MG63 (cell line): Measurements from ENCODE around the gene FAM193A. TPM values are rescaled to one million over a fixed set of nuclear protein-coding genes. Genes with fewer than 3 reads are reported as not detected.
"Not testable (repeated sequence)": the region's sequence is repeated elsewhere in the genome, so short reads cannot be mapped to it uniquely, and the experiment has no call there.

Source experiments
- DNase-seq: peaks from one replicate; pipeline ENCODE4 v3.0.0-alpha.2; 2020
- H3K27me3 ChIP-seq: fragments of 250-450 bp; sonication (Bioruptor Pico); 2 replicates; pipeline ENCODE4 v1.5.1; 2020; ENCODE audit warnings: mild to moderate bottlenecking, moderate library complexity
- H3K36me3 ChIP-seq: fragments of 250-450 bp; sonication (Bioruptor Pico); 2 replicates; pipeline ENCODE4 v1.5.1; 2020; ENCODE audit warnings: mild to moderate bottlenecking, moderate library complexity
- H3K4me3 ChIP-seq: fragments of 250-450 bp; sonication (Bioruptor Pico); 2 replicates; pipeline ENCODE4 v1.5.1; 2020; ENCODE audit warnings: mild to moderate bottlenecking, moderate library complexity
- H3K9me3 ChIP-seq: fragments of 250-450 bp; sonication (Bioruptor Pico); 2 replicates; pipeline ENCODE4 v1.5.1; 2020; ENCODE audit warnings: mild to moderate bottlenecking, moderate library complexity
- total RNA-seq: library from RNA; depleted of rRNA; stranded (reverse); fragments of >200 nt; shearing (Covaris generic); gene quantifications from 2 replicates; pipeline ENCODE4 v1.2.3, GENCODE V29; 2014; ENCODE audit warnings: low replicate concordance

Gene FAM193A
- total RNA-seq, 1 experiment from 2014 or later, result 7.3 TPM

DNA sequence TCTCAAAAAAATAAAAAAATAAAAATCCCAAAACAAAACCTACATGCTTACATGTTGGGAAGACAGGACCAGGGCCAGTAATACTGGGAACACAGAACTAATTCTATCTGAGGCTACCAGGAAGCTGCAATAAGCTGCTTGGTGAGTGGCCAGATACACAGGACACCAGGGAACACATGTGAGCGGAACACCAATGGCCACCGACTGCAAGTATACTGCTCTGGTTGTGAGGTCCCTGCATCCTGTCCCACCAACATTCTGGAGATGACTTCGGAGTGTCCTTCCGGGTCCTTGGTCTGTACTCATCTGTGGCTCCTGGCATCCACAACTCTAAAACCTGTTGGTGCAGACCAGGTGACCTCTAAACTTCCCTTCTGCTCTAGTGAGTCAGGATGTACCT is 217.0 kb downstream of the FAM193A start:
- no peak overlapping the region for H3K4me3 ChIP-seq
- H3K27me3 ChIP-seq, result no peaks in the 10 kb centered on the region
- DNase-seq, result no peak
- H3K36me3 ChIP-seq, result no peaks in the 10 kb centered on the region
- H3K9me3 ChIP-seq, result no peaks in the 10 kb centered on the region

DNA sequence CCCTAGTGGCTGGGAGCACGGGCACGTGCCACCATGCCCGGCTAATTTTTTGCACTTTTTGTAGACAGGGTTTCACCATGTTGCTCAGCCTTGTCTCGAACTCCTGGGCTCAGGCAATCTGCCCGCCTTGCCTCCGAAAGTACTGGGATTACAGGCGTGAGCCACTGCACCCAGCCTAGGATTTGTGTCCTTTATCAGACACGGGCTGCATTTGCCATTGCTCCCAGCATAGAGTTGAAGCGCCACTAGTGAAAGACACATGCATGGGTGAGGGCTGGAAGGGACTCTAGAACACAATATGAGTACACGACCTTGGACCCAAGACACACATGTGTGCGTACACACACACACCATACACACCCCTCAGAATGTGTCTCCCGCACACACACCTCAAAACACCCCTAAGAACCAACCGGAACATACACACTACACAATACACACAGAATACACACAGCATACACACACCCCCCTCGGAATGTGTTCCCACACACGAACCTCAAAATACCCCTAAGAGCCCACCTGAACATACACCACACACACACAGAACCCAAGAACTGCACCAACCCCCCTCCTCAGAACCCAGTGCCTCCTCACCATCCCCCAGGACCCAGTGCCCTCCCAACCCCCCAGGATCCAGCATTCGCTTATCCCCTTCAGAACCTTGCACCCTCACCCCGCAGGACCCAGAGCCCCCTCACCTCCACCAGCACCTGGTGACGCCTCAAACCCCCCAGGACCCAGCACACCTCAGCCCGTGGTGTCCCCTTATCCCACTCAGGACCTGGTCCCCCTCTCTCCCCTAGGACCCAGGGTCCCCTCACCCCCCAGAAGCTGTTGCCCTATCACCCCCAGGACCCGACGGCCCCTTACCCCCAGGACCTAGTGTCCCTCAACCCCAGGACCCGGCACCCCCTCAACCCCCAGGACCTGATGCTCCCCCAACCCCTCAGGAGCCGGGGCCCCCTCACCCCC is 218.7 kb downstream of the FAM193A start:
- H3K9me3 ChIP-seq, result no peaks in the 10 kb centered on the region
- no peaks in the 10 kb centered on the region for H3K36me3 ChIP-seq
- DNase-seq, result no peak
- H3K27me3 ChIP-seq, result no peaks in the 10 kb centered on the region
- H3K4me3 ChIP-seq, result peak overlapping the region; percentile 68

DNA sequence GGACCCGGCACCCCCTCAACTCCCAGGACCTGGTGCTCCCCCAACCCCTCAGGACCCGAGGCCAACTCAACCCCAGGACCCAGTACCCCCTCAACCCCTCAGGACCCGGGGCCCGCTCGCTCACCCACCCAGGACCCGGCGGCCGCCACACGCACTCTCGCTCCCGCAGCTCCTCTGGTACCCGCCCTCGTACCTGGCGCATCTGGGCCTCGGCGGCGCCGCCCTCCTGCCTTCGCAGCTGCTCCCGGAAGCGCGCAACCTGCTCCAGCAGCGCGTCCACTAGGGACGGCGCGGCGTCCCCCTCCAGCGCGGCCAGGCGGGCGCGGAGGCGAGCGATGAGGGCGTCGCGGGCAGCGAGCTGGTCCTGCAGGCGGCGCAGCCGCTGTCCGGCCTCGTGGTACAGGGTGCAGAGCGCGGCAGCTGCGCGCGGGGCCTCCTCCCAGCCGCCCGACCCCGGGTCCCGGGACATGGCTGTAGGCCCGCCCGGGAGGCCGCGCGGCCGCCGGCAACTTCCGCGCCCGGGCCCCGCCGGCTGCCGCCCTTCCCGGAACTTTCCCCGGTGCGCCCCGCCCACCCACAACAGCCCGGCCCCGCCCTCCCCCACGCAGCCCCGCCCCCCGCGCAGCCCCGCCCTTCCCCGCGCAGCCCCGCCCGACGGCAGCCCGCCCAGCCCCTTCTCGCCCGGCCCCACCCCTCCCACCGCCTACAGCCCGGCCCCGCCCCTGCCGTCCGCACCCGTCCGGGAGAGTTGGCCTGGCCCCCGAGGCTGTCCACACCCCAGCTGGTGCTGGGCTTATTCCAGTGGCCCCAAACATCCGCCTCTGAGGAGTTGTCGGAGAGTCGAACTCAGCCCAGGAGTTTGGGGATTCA is 219.6 kb downstream of the FAM193A start, which contains the start of gene TNIP2:
TSS of gene TNIP2 (minus strand) at position 516 of the 870 bp plus-strand sequence. CDS start at position 469, 47 bp downstream.
- Histone ChIP-seq H3K27me3 (no peaks in the 10 kb centered on the region), H3K36me3 (no peaks in the 10 kb centered on the region), H3K4me3 (peak within 1 kb of the TSS; percentile 68), H3K9me3 (no peaks in the 10 kb centered on the region)
- peak; percentile 80 for DNase-seq

DNA sequence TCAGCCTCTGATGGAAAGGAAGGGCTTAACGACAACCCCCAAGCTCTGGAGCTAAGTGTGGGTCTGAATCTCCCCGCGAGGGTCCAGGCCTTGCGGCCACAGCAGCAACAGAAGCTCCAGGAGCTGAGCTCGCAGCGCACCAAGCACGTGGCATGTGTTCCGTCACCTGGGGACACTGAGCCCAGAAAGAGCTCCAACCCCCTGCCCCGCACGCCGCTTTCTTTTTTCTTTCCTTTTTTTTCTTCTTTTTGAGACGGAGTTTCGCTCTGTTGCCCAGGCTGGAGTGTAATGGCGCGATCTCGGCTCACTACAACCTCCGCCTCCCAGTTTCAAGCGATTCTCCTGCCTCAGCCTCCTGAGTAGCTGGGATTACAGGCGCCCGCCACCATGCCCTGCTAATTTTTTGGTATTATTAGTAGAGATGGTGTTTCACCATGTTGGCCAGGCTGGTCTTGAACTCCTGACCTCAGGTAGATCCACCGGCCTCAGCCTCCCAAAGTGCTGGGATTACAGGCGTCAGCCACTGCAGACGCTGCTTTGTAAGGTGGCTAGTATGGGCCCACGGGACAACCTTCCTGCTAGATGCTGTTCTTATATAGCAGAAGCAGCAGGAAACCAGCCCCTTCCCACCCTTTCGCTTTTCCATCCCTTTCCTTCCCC is 220.4 kb downstream of the FAM193A start:
- Histone ChIP-seq H3K27me3 (no peaks in the 10 kb centered on the region), H3K9me3 (no peaks in the 10 kb centered on the region), H3K36me3 (no peaks in the 10 kb centered on the region), H3K4me3 (peak overlapping the region; percentile 22)
- no peak for DNase-seq

DNA sequence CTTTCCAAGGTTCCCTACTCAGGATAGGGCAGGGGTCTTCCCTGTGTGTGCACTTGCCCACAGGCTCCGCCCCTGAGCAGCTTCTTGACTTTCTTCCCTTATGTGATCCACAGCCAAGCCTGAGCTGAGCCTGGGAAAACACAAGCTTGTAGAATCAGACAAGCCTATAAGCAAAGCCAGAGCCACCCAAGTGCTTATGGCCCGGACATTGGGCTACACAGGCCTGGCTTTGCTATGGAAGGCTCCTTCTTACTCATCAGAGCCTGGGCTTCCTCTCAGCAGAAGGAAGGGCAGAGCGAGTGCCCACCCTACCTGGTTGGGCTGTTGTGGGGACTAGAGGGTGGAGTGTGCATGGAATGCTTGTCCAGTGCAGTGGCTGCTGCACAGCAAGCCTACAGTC is 221.0 kb downstream of the FAM193A start:
- no peaks in the 10 kb centered on the region for H3K36me3 ChIP-seq
- no peak overlapping the region for H3K4me3 ChIP-seq
- DNase-seq, result no peak
- no peaks in the 10 kb centered on the region for H3K27me3 ChIP-seq
- H3K9me3 ChIP-seq, result no peaks in the 10 kb centered on the region

DNA sequence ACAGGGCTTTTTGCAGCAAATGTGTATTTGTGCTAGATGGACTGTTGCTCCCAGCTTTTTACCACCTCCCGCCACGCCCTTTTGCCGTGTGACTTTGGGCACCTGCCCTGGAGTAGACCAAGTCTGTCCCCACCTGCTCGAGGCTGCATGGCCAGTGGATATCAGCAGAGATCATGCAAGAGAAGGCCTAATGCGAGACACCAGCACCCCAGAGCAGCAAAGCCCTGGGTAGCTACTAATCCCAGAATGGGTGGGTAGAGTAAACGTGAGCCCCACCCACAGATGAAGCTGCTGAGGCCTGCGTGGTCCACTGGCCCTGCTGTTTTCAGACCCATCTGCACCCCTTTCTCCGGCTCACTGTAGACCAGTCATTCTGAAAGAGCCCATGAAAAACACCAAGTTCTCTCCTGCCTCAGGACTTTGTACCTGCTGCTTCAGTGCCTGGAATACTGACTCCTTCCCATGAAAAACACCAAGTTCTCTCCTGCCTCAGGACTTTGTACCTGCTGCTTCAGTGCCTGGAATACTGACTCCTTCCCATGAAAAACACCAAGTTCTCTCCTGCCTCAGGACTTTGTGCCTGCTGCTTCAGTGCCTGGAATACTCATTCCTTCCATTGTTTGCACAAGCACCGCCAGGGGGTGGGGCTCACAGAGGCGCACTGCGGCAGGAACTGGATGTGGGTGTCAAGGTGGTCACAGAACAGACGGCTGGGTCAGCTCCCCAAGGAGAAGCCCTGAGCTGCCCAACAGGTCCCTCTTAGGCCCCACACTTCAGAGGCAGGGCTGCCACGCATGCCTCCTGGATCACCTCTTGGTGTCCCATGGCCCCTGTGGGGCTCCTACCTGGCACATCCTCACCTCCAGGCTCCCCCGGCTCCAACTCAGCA is 224.8 kb downstream of the FAM193A start:
- Histone ChIP-seq H3K27me3 (no peaks in the 10 kb centered on the region), H3K9me3 (no peaks in the 10 kb centered on the region), H3K36me3 (no peaks in the 10 kb centered on the region), H3K4me3 (no peak overlapping the region)
- no peak for DNase-seq

DNA sequence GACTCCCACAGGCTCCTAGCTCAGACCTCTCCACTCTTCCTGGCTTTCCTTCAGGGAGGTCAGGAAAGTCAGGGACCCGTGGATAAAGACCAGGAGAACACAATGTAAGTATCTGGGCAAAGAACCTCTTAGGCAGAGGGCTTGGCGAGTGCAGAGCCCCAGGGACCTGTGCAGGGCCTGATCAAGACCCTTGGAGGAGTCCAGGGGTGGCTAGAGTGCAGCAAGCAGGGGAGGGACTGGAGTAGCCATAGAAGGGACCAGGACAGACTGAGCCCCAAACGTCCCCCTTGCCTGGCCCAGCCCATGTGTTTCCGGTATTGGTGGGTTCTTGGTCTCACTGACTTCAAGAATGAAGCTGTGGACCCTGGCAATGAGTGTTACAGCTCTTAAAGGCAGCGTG is 225.6 kb downstream of the FAM193A start:
- H3K4me3 ChIP-seq, result no peak overlapping the region
- no peaks in the 10 kb centered on the region for H3K36me3 ChIP-seq
- H3K27me3 ChIP-seq, result no peaks in the 10 kb centered on the region
- H3K9me3 ChIP-seq, result no peaks in the 10 kb centered on the region
- no peak for DNase-seq

DNA sequence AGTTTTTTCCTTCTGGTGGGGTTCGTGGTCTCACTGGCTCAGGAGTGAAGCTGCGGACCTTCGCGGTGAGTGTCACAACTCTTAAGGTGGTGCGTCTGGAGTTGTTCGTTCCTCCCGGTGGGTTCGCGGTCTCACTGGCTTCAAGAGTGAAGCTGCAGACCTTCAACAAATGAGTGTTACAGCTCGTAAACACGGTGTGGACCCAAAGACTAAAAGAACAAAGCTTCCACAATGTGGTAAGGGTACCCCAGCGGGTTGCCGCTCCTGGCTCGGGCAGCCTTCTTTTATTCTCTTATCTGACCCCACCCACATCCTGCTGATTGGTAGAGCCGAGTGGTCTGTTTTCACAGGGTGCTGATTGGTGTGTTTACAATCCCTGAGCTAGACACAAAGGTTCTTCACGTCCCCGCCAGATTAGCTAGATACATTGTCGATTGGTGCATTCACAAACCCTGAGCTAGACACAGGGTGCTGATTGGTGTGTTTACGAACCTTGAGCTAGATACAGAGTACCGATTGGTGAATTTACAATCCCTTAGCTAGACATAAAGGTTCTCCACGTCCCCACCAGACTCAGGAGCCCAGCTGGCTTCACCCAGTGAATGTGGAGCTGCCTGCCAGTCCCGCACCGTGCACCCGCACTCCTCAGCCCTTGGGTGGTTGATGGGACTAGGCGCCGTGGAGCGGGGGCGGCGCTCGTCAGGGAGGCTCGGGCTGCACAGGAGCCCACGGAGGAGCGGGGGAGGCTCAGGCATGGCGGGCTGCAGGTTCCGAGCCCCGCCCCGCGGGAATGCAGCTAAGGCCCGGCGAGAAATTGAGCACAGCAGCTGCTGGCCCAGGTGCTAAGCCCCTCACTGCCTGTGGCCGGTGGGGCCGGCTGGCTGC is 226.3 kb downstream of the FAM193A start:
- H3K36me3 ChIP-seq, DNase-seq, H3K27me3 ChIP-seq, H3K9me3 ChIP-seq, H3K4me3 ChIP-seq: not testable (repeated sequence)

DNA sequence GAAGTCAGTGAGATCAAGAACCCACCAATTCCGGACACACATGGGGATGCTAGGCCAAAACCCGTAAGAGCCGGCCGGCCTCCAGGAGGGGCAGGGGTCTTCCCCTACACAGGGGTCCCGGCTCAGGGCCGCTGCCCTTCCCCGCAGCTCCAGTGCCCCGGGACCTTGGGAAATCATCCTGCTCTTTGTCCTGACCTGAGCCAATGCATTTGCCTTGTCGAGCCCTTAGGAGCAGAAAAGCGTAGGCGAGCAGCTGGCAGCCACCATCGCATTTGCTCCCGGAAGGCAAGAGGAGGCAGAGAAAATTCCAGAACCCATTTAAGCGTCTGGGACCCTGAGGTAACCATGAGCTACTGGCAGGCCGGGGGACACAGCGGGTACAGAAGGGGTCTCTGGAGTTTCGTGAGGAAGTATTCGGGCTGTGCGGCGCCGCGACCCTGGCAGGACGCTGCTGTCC is 227.1 kb downstream of the FAM193A start:
- Histone ChIP-seq H3K27me3 (no peaks in the 10 kb centered on the region), H3K36me3 (no peaks in the 10 kb centered on the region), H3K9me3 (no peaks in the 10 kb centered on the region), H3K4me3 (no peak overlapping the region; the same call in 1 of the 2 replicates)
- no peak for DNase-seq

DNA sequence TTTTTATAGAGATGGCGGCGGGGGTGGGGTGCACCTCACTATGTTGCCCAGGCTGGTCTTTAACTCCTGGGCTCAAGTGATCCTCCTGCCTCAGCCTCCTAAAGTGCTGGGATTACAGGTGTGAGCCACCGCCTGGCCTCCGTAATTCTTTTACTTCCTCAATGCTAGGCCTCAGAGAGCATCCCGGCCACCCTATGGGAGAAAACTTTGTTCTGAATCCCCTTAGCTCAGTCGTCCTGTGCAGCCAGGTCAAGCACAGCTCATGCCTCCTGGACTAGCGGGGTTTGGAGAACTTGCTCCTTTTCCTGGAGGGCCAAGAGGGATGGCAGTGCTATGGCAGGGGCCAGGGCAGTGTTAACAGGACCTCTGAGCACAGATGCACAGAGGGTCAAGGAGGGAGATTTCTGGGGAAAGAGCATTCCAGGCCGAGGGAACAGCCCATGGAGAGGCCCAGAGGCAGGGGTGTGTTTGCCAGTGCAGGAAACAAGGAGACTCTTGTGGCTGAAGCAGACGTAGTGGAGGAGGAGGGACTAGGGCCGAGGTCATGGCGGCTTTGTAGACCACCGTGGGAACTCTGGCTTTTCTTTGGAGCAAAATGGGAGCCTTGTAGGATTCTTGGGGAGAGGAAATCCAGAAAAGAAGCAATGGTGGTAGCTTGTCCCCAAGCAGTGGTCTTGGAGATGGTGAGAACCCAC is 229.5 kb downstream of the FAM193A start:
- Histone ChIP-seq H3K9me3 (no peaks in the 10 kb centered on the region), H3K4me3 (no peak overlapping the region), H3K27me3 (no peaks in the 10 kb centered on the region), H3K36me3 (no peaks in the 10 kb centered on the region)
- no peak for DNase-seq

DNA sequence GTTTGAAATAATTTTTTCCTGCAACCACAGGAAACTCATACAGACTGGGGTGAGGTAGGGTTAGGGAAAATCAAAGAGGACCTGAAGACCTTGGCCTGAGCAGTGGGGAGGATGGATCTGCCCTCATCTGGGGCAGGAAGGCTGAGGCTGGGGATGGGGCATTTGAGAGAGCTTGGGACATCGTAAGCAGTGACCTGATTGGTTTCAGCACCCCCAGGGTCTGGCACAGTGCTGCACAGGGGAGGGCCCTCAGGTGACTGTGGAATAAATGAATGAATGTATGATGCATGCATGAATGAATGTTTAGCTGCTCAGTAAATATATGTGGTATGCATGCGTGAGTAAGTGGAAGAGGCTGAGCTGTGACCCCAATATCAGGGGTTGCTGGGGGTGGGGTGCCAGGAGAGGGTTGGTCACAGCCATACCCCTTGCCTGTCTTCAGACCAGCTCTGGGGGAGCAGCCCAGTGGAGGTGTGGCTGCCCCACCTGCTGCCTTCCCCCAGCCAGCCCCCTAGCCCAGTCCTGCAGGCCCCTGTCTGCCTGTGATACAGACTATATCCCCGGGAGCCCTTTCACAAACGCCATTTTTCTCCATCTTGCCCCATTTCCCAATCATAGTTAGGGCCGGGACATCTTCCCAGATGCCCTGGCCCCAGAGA is 230.7 kb downstream of the FAM193A start:
- no peaks in the 10 kb centered on the region for H3K9me3 ChIP-seq
- no peak for DNase-seq
- no peaks in the 10 kb centered on the region for H3K36me3 ChIP-seq

DNA sequence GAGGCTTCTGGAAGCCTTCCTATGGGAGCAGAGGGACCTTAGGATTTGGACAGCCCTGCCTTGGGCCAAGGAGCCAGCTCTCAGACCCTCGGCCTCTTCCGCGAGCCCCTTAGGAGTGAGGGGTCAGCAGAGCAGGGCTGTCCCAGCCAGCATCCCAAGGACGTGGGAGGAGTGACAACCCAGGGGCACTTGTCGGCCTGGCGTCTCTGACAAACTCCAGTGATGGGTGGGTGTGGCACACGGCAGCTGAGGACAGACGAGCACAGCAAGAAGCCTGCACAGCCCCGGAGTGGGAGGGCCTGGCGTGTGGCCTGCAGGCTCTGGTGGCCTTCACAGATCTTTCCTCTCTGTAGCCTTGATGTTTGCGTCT is 231.2 kb downstream of the FAM193A start:
- Histone ChIP-seq H3K36me3 (no peaks in the 10 kb centered on the region), H3K4me3 (no peak overlapping the region), H3K9me3 (no peaks in the 10 kb centered on the region), H3K27me3 (no peaks in the 10 kb centered on the region)
- DNase-seq, result no peak

More for the DNA sequence above, 230.7 kb downstream of the FAM193A start:
- Histone ChIP-seq H3K27me3 (no peaks in the 10 kb centered on the region), H3K4me3 (no peak overlapping the region)

DNA sequence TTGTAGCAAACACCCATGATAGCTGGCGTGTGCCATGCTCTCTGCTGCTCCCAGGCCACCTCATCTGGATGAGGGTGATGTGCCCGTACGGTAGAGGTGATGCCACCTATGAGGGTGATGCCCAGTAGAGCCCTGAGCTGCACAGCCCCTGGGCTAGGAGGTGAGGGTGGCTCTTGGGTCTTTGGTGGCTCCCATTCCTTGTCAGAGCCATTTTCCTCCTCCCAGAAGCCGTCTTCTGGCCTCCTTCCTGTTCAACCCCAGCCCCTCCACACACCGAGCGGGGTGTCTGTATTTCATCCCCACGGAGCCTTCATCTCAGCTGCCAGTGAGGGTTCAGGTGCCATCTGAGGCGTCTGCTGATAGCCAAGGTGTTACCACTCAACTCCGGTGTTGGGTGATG is 231.7 kb downstream of the FAM193A start:
- no peaks in the 10 kb centered on the region for H3K27me3 ChIP-seq

DNA sequence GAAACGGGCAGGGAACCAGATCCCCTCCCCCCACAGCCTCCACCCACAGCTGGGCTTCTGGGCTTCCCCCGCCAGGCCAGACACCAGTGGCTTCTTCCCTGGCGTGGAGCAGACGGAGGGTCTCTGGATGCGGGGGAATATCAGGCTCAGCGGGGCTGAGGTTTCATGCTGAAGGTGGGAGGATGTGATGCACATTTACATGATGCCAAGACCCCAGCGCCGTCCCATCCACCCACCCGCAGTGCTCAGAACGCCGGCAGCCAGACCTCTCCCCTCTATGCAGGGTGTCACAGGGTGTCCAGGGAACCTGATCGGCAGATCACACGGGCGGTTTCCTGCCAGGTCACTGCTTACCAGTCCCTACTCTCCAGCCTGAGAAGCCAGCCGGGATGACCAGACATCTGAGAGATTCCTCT is 232.5 kb downstream of the FAM193A start:
- DNase-seq, result no peak
- Histone ChIP-seq H3K36me3 (no peaks in the 10 kb centered on the region), H3K27me3 (no peaks in the 10 kb centered on the region), H3K9me3 (no peaks in the 10 kb centered on the region), H3K4me3 (no peak overlapping the region)

More for the DNA sequence above, 231.7 kb downstream of the FAM193A start:
- Histone ChIP-seq H3K36me3 (no peaks in the 10 kb centered on the region), H3K9me3 (no peaks in the 10 kb centered on the region), H3K4me3 (no peak overlapping the region)
- DNase-seq, result no peak
